H1 (cell line): ENCODE measurements around the gene CACNA1G. TPM values are rescaled to one million over a fixed set of nuclear protein-coding genes. Genes with fewer than 3 reads are reported as not detected.

ENCODE experiments used
- CBX8 ChIP-seq: fragments of 300-800, 300-1000 bp; sonication (generic); IDR thresholded peaks from 2 replicates; pipeline ENCODE4 v1.7.1; 2016; ENCODE audit warnings: low read depth, low read length, borderline replicate concordance
- CHD7 ChIP-seq: fragments of 300-600 bp; sonication (generic); IDR thresholded peaks from 2 replicates; pipeline ENCODE4 v1.7.1; 2012; ENCODE audit warnings: low read length, moderate library complexity, mild to moderate bottlenecking, inconsistent platforms; ENCODE audit not compliant: insufficient replicate concordance
- JUN ChIP-seq: IDR thresholded peaks from 2 replicates; pipeline ENCODE4 v1.6.1; 2011; ENCODE audit warnings: low read depth, mild to moderate bottlenecking, improper control_type of control experiment, low read length
- PHF8 ChIP-seq: fragments of 200-600 bp; sonication (generic); conservative IDR thresholded peaks from 2 replicates; pipeline ENCODE4 v1.7.1; 2012; ENCODE audit warnings: low read depth, mild to moderate bottlenecking, inconsistent platforms, low read length, moderate library complexity
- TCF12 ChIP-seq: IDR thresholded peaks from 2 replicates; pipeline ENCODE4 v1.6.1; 2011; ENCODE audit warnings: low read depth, mild to moderate bottlenecking, low read length
- polyA plus RNA-seq, 7 experiments: library from polyadenylated mRNA; depleted of rRNA in 3 of 7; stranded (reverse) in 5 of 7; unstranded in 2 of 7; fragments of >200 nt in 5 of 7; fragments of 200-250 nt in 2 of 7; gene quantifications; 1 replicate in 5 of 7; 2 replicates in 1 of 7; 4 replicates in 1 of 7; pipeline versions ENCODE4 v1.2.1 to v1.2.3, GENCODE V29; 2011 to 2013; ENCODE audit warnings: missing spikeins in 2 of 7, mixed read lengths in 2 of 7
- total RNA-seq: library from RNA; stranded (reverse); fragmentation: NEBNext Ultra II Directional; extraction: Animal tissue kit (Norgen Biotek cat#: 25700); gene quantifications from 2 replicates; pipeline ENCODE4 v1.2.1, GENCODE V29; 2021

Gene CACNA1G
- total and polyA plus RNA-seq, 2 of the 8 experiments (the other 6 are each of a cell fraction or from before 2014, with no cell fraction given): 2.9 to 4.9 TPM

DNA sequence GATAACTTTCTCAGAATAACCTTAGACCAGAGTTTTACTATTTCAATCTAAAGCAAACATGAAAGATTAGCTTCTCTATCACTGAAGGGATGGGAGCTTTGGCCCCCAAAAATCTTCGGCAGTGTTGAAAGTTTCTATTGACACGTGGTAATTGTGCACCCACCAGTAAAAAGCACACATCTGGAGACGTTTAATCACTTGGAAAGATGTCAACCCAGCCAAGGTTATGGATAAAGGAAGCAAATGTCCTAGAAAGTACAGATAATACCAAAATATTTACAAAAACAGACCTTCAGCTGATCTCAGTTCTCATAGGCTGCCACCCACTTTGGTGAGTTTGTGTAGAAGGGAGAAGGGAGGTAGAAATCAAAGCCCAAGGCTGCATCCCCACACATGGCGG is 47.0 kb upstream of the CACNA1G start (continued):
- no peak for TF ChIP-seq CHD7
- no peak for TF ChIP-seq CBX8
- no peak for TF ChIP-seq TCF12
- no peak for TF ChIP-seq PHF8
- TF ChIP-seq JUN: no peak
